Vagina (tissue), 2 donors: ENCODE measurements around the gene PLA2G10.

Experiments used
- CTCF ChIP-seq, 3 experiments: fragments of 450-650 bp in 2 of 3; fragments of 200-600 bp in 1 of 3; sonication (generic) in 1 of 3; IDR thresholded peaks; one replicate each; pipeline ENCODE4 v1.5.1; 2017 to 2019; ENCODE audit warnings: antibody characterized with exemption in 3 of 3, mild to moderate bottlenecking in 2 of 3, moderate library complexity in 2 of 3
- POLR2A ChIP-seq, 2 donors: fragments of 450-650 bp; IDR thresholded peaks; one replicate each; pipeline ENCODE4 v1.6.1; 2017; ENCODE audit warnings: antibody characterized with exemption in 2 of 2, mild to moderate bottlenecking in 2 of 2, moderate library complexity in 2 of 2

- TF ChIP-seq CTCF (IDR thresholded peaks at IDR 0.05) (no peak), POLR2A (IDR thresholded peaks at IDR 0.05) (no peak)
Observed at GRCh38 chr16:14682121-14682520, 12.0 kb downstream of the PLA2G10 start.
